ENCODE measurements around the gene IFT43.

The IFT43 gene

GRCh38 chr14:76089575-76089974, 104.0 kb downstream of the IFT43 start:
- no peaks in the 10 kb centered on the region for H3K36me3 Mint-ChIP-seq (ENCODE audit: low read depth)
- H3K27me3 Mint-ChIP-seq (ENCODE audit: low read depth, poor library complexity): peaks cover 4% of the 10 kb centered on the region
- no peak overlapping the region for H3K27ac Mint-ChIP-seq
- TF ChIP-seq CTCF (IDR thresholded peaks at IDR 0.05): no peak
- DNase-seq: no peak
- H3K4me3 Mint-ChIP-seq: no peak overlapping the region
- H3K9me3 Mint-ChIP-seq: no peaks in the 10 kb centered on the region
- peaks cover 44% of the 10 kb centered on the region for H3K4me1 Mint-ChIP-seq

- H3K9me3 Mint-ChIP-seq: no peaks in the 10 kb centered on the region
- H3K27ac Mint-ChIP-seq: peak overlapping the region; percentile 16
- H3K27me3 Mint-ChIP-seq (ENCODE audit: low read depth, poor library complexity): peaks cover 4% of the 10 kb centered on the region
- no peaks in the 10 kb centered on the region for H3K36me3 Mint-ChIP-seq (ENCODE audit: low read depth)
- no peak for TF ChIP-seq CTCF (IDR thresholded peaks at IDR 0.05)
- no peak overlapping the region for H3K4me3 Mint-ChIP-seq
- H3K4me1 Mint-ChIP-seq: peaks cover 39% of the 10 kb centered on the region
- DNase-seq: no peak
Observed at GRCh38 chr14:76090616-76091391, 105.2 kb downstream of the IFT43 start.

- Mint-ChIP-seq H3K27ac (no peak overlapping the region), H3K27me3 (ENCODE audit: low read depth, poor library complexity) (peaks cover 8% of the 10 kb centered on the region), H3K9me3 (no peaks in the 10 kb centered on the region), H3K4me1 (peaks cover 42% of the 10 kb centered on the region), H3K4me3 (no peak overlapping the region), H3K36me3 (ENCODE audit: low read depth) (no peaks in the 10 kb centered on the region)
- no peak for DNase-seq
- no peak for TF ChIP-seq CTCF (IDR thresholded peaks at IDR 0.05)
Observed at GRCh38 chr14:76093077-76093476, 107.5 kb downstream of the IFT43 start.

DNA sequence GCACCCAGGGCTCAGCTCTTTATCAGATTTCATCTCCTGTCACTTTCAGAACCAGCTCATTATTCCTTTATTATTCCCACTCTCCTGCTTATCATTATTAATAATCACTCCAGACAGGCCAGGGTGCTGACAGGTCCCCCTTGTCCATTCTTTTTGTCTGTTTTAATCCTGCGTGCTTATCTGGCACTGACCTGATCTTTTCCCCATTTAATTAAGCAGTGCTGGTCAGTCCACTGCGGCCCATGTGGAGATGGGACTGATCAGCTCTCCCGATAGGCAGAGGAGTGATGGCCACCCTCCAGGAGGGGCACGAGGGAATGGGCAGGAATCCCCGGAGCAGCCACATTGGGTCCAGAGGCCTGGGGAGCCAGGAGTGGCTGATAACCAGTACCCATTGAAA, 110.7 kb downstream of the IFT43 start:
- H3K4me3 Mint-ChIP-seq: no peak overlapping the region

DNA sequence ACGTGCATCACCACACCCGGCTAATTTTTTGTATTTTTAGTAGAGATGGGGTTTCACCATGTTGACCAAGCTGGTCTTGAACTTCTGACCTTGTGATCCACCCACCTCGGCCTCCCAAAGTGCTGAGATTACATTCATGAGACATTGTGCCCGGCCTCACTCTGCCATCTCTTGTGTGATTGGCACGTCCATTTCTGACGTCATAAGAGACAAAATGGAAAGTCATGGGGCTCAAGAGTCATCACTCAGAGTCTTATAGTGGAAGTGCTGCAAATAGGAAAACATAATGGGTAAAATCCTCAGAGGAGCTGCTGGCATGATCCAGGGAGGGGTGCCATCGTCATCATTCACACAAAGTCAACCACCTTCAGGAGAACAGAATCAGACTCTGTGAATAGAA, 112.0 kb downstream of the IFT43 start:
- no peaks in the 10 kb centered on the region for H3K9me3 Mint-ChIP-seq
- no peaks in the 10 kb centered on the region for H3K36me3 Mint-ChIP-seq (ENCODE audit: low read depth)
- H3K4me3 Mint-ChIP-seq: no peak overlapping the region
- H3K27ac Mint-ChIP-seq: no peak overlapping the region
- DNase-seq: no peak
- no peak for TF ChIP-seq CTCF (IDR thresholded peaks at IDR 0.05)
- H3K4me1 Mint-ChIP-seq: peaks cover 26% of the 10 kb centered on the region
- H3K27me3 Mint-ChIP-seq (ENCODE audit: low read depth, poor library complexity): peaks cover 11% of the 10 kb centered on the region

More for the DNA sequence above, 110.7 kb downstream of the IFT43 start:
- no peak for TF ChIP-seq CTCF (IDR thresholded peaks at IDR 0.05)
- H3K9me3 Mint-ChIP-seq: no peaks in the 10 kb centered on the region
- H3K4me1 Mint-ChIP-seq: peaks cover 30% of the 10 kb centered on the region
- H3K27me3 Mint-ChIP-seq (ENCODE audit: low read depth, poor library complexity): peaks cover 14% of the 10 kb centered on the region
- H3K36me3 Mint-ChIP-seq (ENCODE audit: low read depth): no peaks in the 10 kb centered on the region
- H3K27ac Mint-ChIP-seq: no peak overlapping the region
- no peak for DNase-seq

DNA sequence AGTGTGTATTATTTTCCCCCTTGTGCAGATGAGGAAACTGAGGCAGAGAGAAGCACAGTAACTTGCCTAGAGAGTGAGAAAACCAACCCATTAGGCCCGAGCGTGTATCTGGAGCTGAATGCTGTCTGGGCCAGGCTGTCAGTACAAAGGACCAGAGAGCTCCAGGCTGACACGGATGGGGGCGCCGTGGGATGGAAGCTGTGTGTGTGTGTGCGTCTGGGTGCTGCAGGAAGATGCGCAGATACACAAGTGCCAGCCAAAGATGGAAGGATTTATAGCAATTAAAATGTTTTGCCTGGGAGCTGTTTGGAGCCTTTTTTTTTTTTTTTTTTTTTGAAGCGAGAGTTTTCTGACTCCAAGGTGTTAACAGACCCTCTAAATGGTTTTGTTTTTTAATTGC, 112.5 kb downstream of the IFT43 start:
- peaks cover 11% of the 10 kb centered on the region for H3K27me3 Mint-ChIP-seq (ENCODE audit: low read depth, poor library complexity)
- no peak overlapping the region for H3K4me3 Mint-ChIP-seq
- no peak overlapping the region for H3K27ac Mint-ChIP-seq
- H3K36me3 Mint-ChIP-seq (ENCODE audit: low read depth): no peaks in the 10 kb centered on the region
- no peak for TF ChIP-seq CTCF (IDR thresholded peaks at IDR 0.05)
- DNase-seq: no peak
- no peaks in the 10 kb centered on the region for H3K9me3 Mint-ChIP-seq
- peaks cover 26% of the 10 kb centered on the region for H3K4me1 Mint-ChIP-seq
